Tibial nerve (tissue), 4 donors: ENCODE data around the gene RASA2.

Experiments
- CTCF ChIP-seq, 5 experiments: fragments of 200-600 bp in 3 of 5; fragments of 450-650 bp in 2 of 5; sonication (generic) in 3 of 5; IDR thresholded peaks; one replicate each; pipeline ENCODE4 v1.5.1; 2016 to 2019; ENCODE audit warnings: antibody characterized with exemption in 5 of 5, mild to moderate bottlenecking in 3 of 5, moderate library complexity in 2 of 5
- EP300 ChIP-seq, 2 donors: sonication (generic); formaldehyde crosslinking; IDR thresholded peaks; one replicate each; pipeline ENCODE4 v1.6.1; 2017; ENCODE audit warnings: antibody characterized with exemption in 2 of 2, mild to moderate bottlenecking in 1 of 2
- POLR2A ChIP-seq, 2 donors: fragments of 450-650 bp; IDR thresholded peaks; one replicate each; pipeline ENCODE4 v1.6.1; 2017; ENCODE audit warnings: antibody characterized with exemption in 2 of 2, mild to moderate bottlenecking in 2 of 2, moderate library complexity in 2 of 2

DNA sequence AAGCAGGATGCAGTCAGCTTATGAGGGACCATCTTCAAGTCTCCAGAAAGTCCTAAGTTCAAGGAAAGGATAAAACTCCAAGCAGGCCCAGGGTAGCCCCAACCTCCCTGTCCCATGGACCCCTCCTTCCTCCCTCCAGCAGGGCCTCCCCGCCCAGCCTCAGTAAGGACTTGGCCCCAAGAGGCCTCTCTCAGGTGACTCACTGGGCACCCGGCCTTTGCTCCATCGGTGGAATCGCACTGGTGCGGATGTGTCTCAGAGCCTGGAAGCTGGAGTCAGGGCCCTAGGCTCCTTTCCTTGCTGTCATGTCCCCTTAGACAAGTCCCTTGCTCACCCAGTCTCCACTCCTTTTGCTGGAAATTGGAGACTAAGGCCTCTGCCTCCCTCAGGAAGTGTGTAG lies 136.9 kb downstream of the RASA2 start:
- TF ChIP-seq CTCF (IDR thresholded peaks at IDR 0.05) (no peak), POLR2A (IDR thresholded peaks at IDR 0.05) (no peak), EP300 (IDR thresholded peaks at IDR 0.05) (no peak)
